GM18502 (cell line): ENCODE data around the gene DGCR8.

Experiments used
- ATAC-seq: cut with Tn5 transposase; IDR thresholded peaks from one replicate; pipeline ENCODE4 v1.9.1; 2021; ENCODE audit warnings: mild to moderate bottlenecking; ENCODE audit not compliant: unreplicated experiment, poor library complexity

Gene DGCR8

GRCh38 chr22:20089226-20089976 lies 9.4 kb downstream of the DGCR8 start:
- ATAC-seq: no peak

DNA sequence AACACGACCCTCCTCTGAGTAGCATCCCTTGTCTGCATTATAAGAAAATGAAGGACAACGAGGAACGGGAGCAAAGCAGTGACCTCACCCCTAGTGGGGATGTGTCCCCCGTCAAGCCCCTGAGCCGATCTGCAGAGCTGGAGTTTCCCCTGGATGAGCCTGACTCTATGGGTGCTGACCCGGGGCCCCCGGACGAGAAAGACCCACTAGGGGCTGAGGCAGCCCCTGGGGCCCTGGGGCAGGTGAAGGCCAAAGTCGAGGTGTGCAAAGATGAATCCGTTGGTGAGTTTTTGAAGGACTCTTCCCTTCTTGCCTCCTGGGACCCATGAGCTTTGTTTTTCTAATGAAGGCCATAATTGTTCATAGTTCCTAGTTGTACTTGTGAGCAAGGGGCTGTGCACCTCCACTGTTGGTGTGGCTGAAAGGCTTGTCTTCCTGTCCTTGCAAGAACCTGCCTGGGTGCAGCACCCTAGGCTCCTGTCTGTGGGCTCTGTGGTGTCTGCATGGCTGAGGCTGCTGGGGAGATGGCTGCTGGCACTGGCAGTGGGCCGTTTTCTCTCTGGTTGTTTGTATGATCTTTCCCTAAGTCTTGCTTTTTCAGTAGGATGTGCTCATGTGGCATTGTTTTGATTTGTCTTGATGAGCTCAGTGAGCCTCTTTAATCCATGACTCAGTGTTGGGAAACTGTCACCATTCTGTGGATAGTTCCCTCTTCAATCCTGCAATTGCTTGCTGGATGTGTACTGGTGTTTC lies 10.1 kb downstream of the DGCR8 start:
- ATAC-seq: no peak

DNA sequence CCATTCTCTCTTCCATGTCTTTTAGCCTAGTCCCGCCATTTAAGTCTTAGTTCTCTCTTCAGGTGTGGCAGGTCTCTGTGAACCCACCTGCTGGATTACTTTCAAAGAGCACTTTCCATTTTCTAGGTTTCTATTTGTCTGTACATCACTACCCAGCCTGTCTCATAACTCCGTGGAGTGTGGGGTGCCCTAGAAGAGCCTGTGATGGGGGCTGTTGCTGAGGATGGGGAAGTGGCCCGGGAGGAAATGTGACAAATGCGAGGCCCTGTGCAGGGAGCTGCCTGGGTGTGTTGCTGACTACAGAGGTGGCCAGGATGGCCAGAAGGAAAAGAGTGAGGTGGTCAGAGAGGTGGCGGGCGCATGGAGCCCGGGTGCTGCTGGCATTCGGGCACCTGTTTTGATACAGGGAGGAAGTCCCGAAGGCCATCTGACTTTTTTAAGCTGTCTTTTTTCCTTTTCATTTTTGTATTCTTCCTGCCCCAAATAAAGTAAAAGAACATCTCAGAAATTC lies 10.7 kb downstream of the DGCR8 start:
- ATAC-seq: no peak

GRCh38 chr22:20091690-20092476 lies 11.8 kb downstream of the DGCR8 start:
- ATAC-seq: no peak

GRCh38 chr22:20092477-20092854 lies 12.4 kb downstream of the DGCR8 start:
- ATAC-seq: no peak

DNA sequence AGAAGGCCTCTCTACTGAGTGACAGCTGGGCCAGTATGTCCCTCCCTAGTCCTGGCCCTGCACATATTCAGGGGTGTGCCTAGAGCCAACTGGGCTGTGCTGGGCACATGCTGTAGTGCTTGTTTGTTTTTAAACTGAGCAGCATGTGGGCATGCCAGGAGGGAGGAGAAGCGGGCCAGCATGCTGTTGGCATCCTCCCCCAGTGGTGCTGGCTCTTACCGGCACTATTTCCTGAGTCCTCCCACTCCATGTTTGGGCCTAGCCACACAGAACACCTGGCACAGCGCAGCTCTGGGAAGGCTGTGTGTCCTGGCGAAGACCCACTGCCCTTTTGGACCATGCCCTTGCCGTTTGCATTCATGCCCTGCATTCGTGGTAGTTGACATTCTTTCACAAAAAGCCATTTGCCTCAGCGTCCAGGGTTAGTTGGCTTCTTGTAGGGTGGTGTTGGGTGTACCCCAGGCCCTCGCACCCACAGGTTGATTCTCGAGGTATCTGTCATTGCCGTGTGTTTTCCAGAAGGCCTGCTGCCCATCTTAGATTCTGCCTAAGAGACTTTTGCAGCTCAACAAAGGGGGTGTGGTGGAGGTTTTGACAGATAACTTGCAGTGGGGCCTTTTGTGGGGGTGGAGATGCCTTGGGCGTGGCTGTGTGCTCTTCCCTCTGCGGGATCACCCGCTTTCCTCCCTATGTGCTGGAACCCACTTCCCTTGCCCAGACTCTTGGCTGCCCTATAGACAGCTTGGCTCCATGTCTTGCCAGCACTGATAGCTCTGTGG lies 13.6 kb downstream of the DGCR8 start:
- no peak for ATAC-seq

- no peak for ATAC-seq
These were observed 14.3 kb downstream of the DGCR8 start for GRCh38 chr22:20094197-20094807.

GRCh38 chr22:20095521-20095920 lies 15.5 kb downstream of the DGCR8 start:
- ATAC-seq: no peak

- ATAC-seq: no peak
These were observed 16.8 kb downstream of the DGCR8 start for GRCh38 chr22:20096574-20097420.

GRCh38 chr22:20099099-20099711 lies 19.2 kb downstream of the DGCR8 start:
- ATAC-seq: no peak

GRCh38 chr22:20101638-20102037 lies 21.6 kb downstream of the DGCR8 start:
- ATAC-seq: no peak

- ATAC-seq: no peak
These were observed 22.3 kb downstream of the DGCR8 start for GRCh38 chr22:20102203-20102780.

GRCh38 chr22:20105456-20106204 lies 25.6 kb downstream of the DGCR8 start:
- no peak for ATAC-seq

DNA sequence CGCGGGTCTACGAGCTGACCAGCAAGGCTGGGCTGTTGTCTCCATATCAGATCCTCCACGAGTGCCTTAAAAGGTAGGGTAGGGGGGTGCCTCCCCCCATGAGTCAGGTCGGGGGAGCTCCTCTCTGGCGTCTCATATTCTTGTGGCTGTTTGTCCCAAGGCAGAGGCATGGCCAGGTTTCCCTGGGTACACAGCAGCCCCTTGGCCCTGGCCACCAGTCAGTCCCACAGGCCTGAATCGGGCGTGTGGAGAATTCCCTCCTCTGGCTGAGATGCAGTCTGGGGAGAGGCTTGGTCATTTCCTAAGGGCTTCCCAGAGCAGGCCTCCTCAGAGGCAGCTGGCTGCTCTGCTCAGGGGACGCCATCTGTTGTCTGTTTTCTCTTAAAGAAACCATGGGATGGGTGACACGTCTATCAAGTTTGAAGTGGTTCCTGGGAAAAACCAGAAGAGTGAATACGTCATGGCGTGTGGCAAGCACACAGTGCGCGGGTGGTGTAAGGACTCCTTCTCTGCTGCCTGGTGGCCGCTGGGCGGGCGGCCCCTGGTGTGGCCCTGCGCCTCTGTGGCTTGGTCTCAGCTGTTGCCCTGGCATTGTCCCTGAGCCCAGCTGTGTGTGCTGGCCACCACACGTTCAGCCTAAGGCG lies 26.3 kb downstream of the DGCR8 start:
- ATAC-seq: no peak

DNA sequence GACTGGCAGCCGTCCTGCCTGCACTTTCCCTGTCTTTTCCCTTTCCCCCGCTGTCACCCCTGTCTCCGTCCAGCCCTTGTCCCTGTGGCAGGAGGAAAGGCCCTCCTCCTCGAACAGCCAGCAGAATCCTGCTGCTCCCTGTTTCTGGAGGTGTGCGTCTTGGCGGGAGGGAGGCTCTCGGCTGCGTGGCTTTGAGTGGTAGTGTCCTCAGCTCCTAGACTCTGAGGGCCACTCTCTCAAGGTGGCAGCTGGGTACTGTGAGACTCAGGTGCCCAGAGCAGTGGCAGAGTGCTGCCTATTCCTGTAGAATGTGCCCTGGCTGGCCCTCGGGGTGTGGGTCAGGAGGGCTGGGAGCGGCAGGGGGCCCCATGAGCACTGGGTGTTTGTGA lies 26.8 kb downstream of the DGCR8 start:
- no peak for ATAC-seq

DNA sequence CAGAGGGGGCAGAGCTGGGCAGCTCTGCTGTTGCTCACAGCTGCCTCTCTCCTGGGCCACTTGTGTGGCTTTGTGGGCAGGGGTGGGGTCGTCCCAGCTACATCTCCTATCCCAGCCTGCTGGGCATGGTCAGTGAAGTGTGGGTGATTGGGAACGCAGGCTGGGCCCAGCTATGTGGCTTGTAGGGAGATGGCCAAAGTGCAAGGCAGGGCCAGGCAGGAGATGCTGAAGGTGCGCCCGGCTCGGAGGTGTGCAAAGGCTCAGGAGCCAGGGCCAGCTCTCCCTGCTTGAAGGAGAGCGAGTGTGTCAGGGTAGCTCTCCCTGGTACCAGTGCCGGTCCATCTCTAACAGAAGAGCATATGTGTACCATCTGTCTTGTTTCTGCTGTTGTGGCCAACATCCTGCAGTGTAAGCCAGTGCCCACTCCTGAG lies 27.4 kb downstream of the DGCR8 start:
- ATAC-seq: no peak
